GM19438 (cell line): ENCODE data around the gene COL2A1.
A peak's percentile ranks its signal among the peaks of the same experiment; 100 is the strongest.
"Not testable (repeated sequence)": the region's sequence is repeated elsewhere in the genome, so short reads cannot be mapped to it uniquely, and the experiment has no call there.

Experiments used
- ATAC-seq: cut with Tn5 transposase; IDR thresholded peaks from one replicate; pipeline ENCODE4 v1.9.1; 2021; ENCODE audit warnings: low read depth; ENCODE audit not compliant: unreplicated experiment

The COL2A1 gene

GRCh38 chr12:47978598-47978873 is 25.7 kb downstream of the COL2A1 start:
- no peak for ATAC-seq

GRCh38 chr12:47977772-47978597 is 26.3 kb downstream of the COL2A1 start:
- ATAC-seq = no peak

GRCh38 chr12:47977046-47977771 is 27.1 kb downstream of the COL2A1 start:
- no peak for ATAC-seq

DNA sequence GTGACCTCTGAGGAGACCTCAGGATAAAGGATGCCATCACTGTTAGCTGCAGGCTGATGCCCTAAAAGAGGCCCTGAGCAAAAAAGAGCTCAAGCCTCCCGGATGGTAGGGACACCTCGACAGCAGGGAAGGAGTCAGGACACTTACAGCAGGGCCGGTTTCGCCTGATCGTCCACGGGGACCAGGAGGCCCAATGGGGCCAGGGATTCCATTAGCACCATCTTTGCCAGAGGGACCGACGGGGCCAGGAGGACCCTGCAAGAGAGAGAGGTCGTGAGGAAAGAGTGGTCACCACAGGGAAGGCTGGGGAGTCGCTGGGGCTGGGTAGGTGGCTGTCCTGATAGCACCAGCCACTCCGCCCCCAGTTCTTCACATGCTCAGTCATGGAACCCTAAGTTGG is 28.5 kb downstream of the COL2A1 start:
- ATAC-seq = no peak

- ATAC-seq = no peak
These were observed 29.1 kb downstream of the COL2A1 start for GRCh38 chr12:47975036-47975620.

DNA sequence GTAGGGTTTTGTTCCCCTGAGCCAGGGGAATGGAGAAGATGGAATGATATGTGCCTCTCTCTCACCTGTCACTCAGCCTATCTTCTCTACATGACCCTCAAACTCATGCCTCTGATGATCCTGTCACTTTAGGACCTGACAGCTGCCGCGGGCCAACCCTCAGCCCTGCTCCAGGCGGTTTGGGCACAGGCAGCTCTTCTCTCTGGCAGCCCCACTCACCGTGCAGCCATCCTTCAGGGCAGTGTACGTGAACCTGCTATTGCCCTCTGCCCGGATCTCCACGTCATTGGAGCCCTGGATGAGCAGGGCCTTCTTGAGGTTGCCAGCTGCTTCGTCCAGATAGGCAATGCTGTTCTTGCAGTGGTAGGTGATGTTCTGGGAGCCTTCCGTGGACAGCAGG is 30.4 kb downstream of the COL2A1 start:
- ATAC-seq = no peak

- no peak for ATAC-seq
These were observed 31.4 kb downstream of the COL2A1 start for GRCh38 chr12:47972895-47973294.

- ATAC-seq = no peak
These were observed 33.4 kb downstream of the COL2A1 start for GRCh38 chr12:47970843-47971242.

- no peak for ATAC-seq
These were observed 34.4 kb downstream of the COL2A1 start for GRCh38 chr12:47969845-47970244.

DNA sequence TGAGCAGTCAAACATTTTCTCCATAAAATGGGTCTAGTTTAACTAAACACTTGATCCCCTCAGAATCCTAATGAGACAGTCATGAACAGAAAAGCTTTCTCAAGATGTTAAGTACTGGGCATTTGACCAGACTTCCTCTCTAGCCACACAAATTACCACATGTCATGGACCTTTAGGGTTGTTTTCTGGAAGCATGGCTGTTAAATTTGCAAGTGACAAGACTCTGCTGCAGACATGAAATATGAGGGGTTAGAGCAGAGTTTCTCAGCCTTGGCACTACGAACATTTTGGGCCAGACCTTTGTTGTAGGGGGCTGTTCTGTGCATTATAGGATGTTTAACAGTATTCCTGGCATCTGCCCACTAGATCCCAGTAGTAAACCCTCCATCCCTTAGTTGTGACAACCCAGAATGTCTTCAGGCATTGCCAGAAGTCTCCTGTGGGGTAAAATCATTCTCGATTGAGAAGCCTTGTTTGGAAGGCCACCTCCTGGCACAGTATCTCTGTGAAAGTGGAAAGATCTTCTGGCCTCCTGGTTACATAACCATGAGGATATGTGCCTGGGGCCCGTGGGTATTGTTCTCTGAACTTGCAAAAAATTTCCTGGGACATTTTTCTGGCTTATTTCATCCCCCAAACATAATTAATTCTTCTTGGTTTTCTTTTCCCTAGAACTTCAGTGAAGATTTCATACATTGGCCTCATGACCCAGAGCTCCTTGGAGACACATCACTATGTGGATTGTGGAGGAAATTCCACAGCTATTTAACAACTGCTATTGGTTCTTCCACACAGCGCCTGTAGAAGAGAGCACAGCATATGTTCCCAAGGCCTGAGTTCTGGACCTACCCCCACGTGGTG is 36.6 kb downstream of the COL2A1 start:
- no peak for ATAC-seq

DNA sequence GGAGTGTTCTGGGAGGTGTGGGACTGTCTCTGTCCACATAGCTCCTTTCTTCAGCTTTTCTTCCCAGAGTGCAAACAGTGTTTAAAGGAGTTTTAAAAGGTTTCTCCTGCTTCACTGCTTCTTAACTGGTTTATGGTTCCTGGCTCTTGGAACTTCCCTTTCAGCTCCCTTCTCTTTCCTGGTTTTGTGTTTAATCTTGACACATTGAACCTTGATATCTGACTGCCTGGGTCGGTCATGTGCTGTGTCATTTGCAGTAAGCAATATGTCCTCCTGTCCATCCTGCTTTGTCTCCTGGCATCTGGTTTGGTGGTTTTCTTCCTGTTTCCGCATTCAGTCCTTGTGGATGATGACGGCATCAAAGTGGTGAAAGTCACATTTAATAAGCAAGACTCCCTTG is 38.7 kb downstream of the COL2A1 start:
- ATAC-seq = no peak

DNA sequence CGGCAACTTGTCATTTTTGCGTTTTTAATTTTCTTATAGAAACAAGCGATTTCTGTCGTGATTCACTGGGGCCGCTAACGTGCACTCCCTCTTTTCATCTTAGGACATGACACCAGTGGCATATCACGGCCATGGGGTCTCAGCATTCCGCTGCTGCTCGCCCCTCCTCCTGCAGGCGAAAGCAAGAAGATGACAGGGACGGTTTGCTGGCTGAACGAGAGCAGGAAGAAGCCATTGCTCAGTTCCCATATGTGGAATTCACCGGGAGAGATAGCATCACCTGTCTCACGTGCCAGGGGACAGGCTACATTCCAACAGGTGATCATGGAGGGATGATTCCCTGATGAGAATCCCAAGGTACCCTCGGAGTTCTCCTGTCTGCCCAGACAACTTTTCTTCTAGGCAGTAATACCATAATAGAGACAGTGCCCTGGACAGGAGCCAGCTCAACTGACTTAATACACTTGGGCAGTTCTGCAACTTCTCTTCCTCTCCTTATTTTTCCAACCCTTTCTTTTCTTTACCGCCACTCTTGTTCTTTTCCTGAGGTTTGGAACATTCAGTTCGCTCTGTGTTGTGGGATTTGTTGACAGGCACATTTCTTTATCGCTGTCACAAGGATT is 40.1 kb downstream of the COL2A1 start:
- no peak for ATAC-seq

DNA sequence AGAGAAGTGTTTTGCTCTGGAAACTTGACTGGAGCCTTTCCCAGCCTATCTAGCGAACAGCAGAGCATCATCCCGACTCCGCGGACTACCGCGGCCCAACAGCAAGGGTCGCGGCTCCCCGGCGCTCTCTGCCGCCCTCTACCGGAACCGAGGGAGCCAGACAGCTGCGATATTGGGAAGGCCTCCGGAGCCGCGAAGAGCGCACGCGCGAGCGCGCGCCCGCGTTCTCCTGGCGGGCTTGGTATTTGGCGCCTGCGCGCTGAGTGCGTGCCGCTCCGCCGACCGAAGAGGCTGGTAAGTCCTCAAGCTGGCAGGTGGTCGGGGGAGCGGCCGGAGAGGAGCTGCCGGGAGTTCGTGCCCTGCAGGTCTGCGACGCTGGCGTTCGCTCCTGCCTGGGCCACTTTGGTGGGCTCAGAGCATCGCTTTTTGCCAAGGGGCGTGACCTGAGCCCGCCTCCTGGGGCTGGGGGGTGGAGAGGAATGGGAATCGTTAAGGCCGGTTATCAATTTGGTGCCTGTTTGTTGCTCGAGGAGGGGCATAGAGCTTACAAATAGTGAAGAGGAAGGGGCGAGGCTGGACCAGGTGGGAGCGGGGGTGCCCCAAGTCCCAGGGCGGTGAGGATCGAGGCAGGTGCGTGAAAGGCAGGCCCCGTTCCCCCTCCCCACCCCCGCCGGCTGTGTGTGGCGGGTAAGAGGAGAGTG is 40.8 kb downstream of the COL2A1 start, which contains the start of gene TMEM106C:
Gene TMEM106C (plus strand): TSS at position 257 of the 701 bp plus-strand sequence. CDS start 641 bp downstream, outside the sequence.
- peak; percentile 88 for ATAC-seq

DNA sequence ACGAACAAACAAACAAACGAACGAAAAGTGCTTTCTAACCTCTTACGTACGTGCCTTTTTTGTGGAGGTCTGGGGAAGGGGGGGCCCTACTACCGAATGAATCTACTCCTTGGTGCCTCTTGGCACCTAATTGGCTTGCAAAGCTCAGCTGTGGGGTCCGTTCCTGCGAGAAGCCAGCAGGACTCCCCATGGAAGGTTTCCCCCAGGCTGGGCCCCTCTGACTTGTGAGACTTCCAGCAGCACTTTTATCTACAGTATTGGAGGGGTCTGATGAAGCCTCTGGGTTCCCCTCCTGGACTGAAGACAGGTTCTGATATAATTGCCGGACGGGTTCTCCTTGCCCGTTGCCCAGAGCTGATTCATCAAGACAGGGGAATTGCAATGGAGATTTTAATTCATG is 42.1 kb downstream of the COL2A1 start:
- ATAC-seq = no peak

GRCh38 chr12:47957671-47958070 is 46.6 kb downstream of the COL2A1 start:
- not testable (repeated sequence) for ATAC-seq

DNA sequence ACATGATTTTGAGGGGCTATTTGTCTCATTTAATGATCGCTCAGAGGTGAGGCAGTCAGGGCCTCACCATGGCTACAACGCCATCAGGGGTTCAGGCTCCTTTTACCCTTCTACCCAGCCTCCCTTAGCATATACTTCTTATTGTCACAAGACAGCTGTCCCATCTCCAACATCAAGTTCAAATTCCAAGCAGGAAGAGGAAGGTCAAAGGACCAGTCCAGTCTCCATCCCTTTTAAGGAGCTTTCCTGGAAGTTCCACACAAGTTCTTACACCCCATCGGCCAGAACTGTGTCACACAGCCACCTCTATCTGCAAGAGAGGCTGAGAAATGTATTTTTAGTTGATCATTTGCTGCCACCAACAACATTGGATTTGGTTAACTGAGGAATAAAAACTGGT is 49.2 kb downstream of the COL2A1 start:
- ATAC-seq = no peak

GRCh38 chr12:47954467-47955045 is 49.7 kb downstream of the COL2A1 start:
- no peak for ATAC-seq

DNA sequence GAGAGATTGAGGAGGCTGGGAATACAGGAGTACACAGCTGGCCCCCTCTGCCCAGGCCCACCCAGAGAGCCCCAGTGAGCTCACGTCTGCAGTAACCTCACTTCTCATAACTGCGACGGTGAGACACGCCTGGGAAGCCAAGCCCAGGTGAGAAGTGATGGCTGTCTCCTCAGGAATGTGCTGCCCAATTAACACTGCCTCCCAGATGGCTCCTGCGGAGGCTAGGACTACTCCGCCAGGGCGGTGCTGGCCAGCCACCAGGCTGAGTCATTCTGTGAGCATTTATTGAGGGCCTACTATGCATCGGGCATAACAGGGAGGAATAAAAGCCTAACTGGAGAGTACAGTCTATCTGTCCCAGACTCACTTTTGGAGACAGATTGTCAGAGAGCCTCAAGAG is 50.2 kb downstream of the COL2A1 start:
- no peak for ATAC-seq

GRCh38 chr12:47950856-47951468 is 53.3 kb downstream of the COL2A1 start:
- no peak for ATAC-seq
